Measurements from ENCODE around the gene TRAF7.
A peak's percentile ranks its signal among the peaks of the same experiment; 100 is the strongest.

Gene TRAF7

DNA sequence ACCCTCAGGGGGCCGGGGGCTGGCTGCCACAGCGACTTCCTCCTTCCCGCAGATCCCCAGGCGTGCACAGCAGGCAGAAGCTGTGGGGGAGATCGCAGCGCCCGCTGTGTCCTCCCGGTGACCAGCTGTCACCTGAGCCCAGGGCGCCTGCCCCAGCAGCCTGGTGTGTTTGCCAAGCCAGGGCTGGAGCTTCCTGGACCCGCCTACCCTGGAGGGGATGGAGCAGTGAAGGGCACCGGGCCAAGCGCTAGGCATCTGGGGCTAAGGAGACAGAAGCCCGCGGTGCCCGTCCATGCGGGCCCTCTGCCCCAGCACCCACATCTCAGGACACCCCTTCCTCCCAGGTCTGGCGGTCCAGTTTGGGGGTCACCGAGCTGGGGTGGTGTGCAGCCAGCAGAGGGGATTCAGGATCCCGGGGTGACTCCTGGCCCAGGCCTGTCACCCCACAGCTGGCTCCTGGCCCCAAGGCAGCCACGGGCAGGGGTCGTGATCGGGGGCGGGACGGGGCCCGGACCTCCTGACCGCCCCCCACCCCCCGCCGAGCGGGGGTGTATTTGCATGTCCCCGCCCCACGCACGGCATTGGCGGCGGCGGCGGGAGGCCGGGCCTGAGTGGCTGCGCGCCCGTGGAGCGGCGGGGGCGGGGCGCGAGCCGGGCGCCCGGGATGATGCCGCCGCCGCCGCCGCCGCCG is 7.5 kb upstream of the TRAF7 start, which contains the start of gene RAB26:
Gene RAB26 (plus strand): TSS at position 645 of the 691 bp plus-strand sequence. CDS start 159 bp downstream, outside the sequence.
- DNase-seq (ENCODE audit: low read depth in 2 of 2), result peak in 1 of 2 donors; percentile 23

- DNase-seq (ENCODE audit: low read depth in 2 of 2), result no peak
These were observed 6.6 kb upstream of the TRAF7 start for GRCh38 chr16:2148714-2149629.

DNA sequence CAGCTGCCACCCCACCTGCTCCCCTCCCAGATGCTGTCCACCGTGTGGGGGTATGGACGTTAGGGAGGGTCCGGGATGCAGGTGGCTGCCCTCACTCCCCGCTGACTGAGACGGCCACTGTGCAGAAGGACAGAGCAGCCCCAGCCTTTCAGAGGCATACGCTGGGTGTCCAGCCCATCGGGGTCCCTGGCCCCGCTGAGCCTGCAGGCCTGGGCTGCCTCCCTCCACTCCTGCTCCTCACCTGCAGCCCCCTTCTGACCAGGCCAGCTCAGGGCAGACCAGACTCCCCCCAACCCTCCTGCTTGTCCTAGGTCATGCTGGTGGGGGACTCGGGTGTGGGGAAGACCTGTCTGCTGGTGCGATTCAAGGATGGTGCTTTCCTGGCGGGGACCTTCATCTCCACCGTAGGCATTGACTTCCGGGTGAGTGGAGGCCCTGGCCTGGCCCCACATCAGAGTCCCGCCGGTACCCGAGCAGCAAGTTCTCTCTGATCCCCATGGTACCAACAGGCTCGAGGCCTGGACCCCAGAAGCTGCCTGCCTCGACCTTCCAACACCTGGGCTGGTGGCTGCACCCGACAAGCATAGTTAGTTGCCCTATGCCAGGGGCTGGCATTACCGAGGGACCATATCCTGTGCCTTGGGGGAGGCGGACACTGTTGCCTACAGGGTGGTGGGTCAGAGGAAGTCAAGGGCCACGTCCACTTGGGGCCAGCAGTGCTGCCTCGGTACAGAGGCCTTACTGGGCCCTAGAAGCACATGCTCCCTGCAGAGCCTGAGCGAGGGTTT is 5.8 kb upstream of the TRAF7 start:
- DNase-seq (ENCODE audit: low read depth in 2 of 2), result no peak

- no peak for DNase-seq (ENCODE audit: low read depth in 2 of 2)
These were observed 5.0 kb upstream of the TRAF7 start for GRCh38 chr16:2150418-2151187.

- DNase-seq (ENCODE audit: low read depth in 2 of 2), result no peak
These were observed 4.1 kb upstream of the TRAF7 start for GRCh38 chr16:2151188-2152091.

DNA sequence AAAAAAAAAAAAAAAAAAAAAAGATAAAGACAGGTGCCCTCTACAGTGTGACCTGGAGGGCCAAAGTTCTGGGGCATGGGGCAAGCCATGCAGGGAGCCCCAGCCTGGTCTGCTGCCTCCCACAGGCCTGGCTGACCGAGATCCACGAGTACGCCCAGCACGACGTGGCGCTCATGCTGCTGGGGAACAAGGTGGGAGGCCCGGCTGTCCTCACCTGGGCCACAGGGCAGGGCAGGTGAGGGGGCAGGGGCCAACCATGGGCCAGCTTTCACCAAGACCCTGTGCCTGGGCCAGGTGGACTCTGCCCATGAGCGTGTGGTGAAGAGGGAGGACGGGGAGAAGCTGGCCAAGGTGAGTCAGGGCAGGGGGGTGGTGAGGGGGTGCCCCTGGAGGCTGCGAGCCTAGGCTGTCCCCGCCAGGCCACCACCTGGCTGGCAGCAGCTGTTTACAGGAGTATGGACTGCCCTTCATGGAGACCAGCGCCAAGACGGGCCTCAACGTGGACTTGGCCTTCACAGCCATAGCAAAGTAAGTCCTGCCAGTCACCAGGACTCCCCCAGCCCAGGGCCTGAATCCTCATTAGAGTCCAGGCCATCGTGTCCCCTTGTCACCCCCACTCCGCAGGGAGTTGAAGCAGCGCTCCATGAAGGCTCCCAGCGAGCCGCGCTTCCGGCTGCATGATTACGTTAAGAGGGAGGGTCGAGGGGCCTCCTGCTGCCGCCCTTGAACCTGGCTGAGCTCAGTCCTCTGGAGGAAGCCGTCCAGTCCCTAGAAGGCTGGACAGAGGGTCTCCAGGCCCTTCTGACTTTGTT is 2.7 kb upstream of the TRAF7 start:
- DNase-seq (ENCODE audit: low read depth in 2 of 2), result no peak

DNA sequence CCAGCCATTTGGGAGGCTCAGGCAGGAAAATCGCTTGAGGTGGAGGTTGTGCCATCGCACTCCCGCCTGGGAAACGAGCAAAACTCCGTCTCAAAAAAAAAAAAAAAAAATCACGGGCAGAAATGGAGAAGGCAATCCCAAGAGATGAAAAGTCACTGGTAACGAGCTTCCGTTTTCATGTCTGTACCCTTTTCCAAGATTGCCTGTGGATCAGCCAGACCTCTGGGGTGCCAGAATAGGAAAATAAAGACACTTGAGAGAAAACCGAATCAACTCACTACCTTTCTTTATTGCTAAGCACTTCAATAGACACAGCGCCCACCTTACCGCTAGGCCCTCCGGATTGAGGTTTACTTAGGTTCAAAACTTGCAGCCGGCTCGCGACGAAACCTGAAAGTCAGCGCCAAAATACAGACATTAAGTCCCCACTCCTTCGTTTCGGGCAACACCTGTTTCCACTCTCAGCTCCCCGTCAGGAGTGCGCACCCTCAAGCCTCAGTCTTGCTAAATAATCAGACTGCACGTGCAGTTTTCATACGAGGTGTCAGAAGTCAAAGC is 970 bp upstream of the TRAF7 start:
- DNase-seq (ENCODE audit: low read depth in 2 of 2), result no peak

- DNase-seq (ENCODE audit: low read depth in 2 of 2), result no peak
These were observed 631 bp downstream of the TRAF7 start for GRCh38 chr16:2155977-2156848.

DNA sequence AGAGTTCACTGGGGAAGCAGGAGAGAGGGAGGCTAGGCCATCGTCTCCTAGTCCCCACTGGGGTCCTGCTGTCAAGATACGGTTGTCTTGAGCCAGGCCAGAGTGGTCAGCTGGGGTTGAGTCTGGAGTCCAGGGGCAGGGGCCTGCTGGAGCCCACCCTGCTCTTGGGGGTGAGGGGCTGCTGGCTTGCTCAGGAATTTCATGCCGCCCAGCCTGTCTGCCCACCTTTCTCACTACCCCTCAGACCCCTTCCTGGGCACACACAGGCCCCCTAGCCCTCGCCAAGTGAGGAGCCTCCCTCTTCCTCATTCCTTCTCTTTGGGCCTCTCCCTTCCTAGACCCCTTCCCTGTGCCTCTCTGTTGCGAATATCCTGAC is 1.3 kb downstream of the TRAF7 start:
- DNase-seq (ENCODE audit: low read depth in 2 of 2), result no peak

DNA sequence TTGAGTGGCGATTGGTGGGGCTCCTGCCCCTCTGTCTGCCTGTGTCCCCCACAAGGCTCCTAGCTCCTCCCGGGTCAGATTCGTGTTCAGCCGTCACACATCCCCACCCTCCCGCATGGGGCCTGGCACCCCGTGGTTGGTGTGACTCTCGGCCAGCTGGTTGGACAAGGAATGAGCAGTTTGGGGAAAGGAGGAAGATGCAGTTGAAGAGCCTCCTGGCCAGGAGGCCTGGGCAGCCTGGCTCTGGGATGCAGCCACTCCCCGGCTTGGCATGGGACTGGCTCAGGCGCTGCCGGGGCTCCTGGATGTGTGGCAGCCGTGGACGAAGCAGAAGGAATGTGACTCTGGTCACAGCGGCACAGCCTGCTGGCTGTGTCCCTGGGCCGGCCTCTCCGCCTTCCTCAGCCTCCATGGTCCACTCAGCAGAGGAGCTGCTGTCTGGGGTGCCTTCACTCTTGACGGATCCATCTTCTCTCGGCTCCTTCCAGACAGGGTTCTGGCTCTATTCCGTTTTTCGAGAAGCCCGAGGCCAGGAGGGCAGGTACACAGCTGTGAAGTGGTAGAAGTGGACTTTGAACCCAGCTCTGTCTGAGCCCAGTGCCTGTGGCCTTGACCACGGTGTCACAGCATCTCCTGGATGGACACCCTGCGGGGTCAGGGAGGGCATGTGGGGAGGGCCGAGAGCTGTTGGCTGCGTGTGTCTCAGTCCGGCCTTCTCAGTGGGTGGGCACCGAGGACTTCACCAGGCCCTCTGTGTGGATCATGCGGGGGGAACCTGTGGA is 2.1 kb downstream of the TRAF7 start:
- DNase-seq (ENCODE audit: low read depth in 2 of 2), result no peak

DNA sequence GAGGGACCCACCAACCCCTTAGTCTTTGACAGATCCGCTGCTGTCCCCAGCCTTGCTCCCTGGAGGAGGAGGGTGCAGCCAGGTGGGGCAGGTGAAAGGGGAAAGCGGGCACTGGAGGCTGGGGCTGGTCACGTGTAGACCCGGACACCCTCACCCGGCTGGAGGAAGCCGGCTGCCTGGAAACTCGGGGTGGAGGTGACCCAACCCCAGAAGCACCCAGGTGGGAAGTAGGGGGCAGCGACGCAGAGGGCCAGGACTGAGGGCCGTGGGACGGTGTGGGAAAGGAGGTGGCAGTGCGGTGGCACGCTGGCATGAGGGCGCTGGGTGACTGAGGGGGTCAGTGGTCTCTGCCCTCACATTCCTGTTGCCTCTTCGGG is 2.7 kb downstream of the TRAF7 start:
- DNase-seq (ENCODE audit: low read depth in 2 of 2), result no peak

DNA sequence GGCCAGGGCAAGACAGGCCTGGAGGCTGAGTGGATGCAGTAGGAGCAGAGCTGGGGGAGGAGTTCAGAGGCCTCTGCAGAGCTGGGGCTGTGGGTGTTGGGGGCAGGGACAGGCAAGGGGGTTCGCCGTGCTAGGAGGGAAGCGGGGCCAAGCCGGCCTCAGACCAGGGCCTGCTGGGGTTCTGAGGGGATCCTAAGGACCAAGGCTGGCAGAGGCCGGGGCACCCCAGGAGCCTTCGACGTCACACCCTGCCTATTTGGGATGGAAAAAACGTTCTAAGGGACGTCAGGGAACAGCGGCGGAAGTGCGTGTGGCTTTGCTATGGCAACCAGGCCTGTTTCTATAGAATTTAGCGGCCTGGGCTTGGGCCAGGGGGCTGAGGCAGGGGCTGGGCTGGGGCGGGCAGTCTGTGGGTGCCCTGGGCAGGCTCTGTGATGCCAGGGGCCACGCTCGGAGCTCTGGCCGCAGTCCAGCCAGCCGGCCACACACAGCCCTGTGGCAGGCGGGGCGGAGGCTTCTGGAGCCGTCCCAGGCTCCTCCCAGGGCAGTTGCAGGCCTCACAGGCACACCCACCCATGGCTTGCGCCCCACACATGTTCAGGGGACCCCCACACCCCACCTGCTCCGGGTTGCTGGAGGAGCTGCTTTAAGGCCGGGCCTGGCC is 3.7 kb downstream of the TRAF7 start:
- no peak for DNase-seq (ENCODE audit: low read depth in 2 of 2)

DNA sequence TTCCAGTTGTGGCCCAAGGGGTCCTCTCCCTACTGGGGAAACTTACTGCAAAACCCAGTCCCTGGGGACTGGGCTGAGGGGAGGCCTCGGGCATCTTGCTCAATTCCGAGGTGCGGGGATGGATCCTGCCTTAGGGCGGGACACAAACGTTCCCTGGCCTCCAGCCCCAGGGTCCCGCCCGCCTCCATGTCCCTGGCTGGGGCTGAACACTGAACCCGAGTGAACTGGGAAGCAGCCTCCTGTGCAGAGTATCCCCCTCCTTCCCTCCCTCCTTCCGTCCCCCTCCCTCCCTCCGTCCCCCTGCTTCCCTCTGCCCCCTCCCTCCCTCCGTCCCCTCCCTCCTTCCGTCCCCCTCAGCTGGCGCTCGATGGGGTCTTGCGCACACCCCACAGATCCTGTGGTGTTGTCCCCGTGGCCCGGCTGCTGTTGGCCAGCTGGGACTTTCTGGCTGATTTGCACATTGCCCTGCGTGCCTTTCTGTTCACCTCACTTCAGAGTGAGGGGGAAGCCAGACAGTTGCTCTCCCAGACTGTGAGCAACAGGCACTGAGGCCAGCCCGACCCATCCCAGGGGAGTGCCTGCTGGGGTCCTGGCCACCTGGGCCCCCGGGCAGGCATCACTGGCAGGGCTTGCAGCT is 5.5 kb downstream of the TRAF7 start:
- no peak for DNase-seq (ENCODE audit: low read depth in 2 of 2)

- no peak for DNase-seq (ENCODE audit: low read depth in 2 of 2)
These were observed 6.3 kb downstream of the TRAF7 start for GRCh38 chr16:2161911-2162310.

DNA sequence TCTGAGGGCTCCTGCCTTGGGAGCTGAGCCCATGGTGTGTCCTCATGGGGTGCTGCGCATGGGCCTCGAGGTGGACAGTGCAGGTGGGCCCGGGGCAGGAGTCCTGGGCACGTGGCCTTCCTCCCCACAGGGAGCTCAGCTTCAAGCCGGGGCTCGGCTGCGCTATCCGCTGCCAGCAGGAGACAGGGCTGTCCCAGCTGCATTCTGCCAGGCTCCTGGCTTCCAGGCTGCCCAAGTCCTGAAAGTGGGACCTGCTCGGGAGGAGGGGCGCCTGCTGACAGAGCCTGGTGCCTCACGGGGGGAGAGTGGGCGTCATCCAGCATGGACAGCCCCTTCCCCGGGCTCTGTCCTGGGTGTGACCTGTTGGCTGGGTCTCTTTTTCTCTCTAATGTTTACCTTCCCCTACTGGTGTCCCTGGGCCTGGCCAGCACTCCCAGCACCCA is 7.1 kb downstream of the TRAF7 start:
- DNase-seq (ENCODE audit: low read depth in 2 of 2), result no peak

- no peak for DNase-seq (ENCODE audit: low read depth in 2 of 2)
These were observed 7.8 kb downstream of the TRAF7 start for GRCh38 chr16:2163211-2163881.
